Smooth muscle cell (in vitro differentiated cells): ENCODE measurements around the gene ABCC11. TPM values are rescaled to one million over a fixed set of nuclear protein-coding genes. Genes with fewer than 3 reads are reported as not detected.
"Not testable (repeated sequence)": the region's sequence is repeated elsewhere in the genome, so short reads cannot be mapped to it uniquely, and the experiment has no call there.

Experiments used
- DNase-seq: peaks from one replicate; lab custom pipeline; 2025; ENCODE audit not compliant: unreplicated experiment; lab: John Stamatoyannopoulos, UW
- H2AFZ ChIP-seq: fragments of 200-600 bp; sonication (generic); 2 replicates; pipeline ENCODE4 v1.6.0; 2016; ENCODE audit warnings: antibody characterized with exemption, low read depth, mild to moderate bottlenecking
- H3F3A ChIP-seq: fragments of 200-600 bp; sonication (generic); 2 replicates; pipeline ENCODE4 v1.6.0; 2017; ENCODE audit warnings: antibody characterized with exemption, low read depth
- H3K27ac ChIP-seq: fragments of 200-600 bp; sonication (generic); 2 replicates; pipeline ENCODE4 v1.5.1; 2016; ENCODE audit warnings: low read depth, mild to moderate bottlenecking
- H3K27me3 ChIP-seq: fragments of 200-600 bp; sonication (generic); 2 replicates; pipeline ENCODE4 v1.6.1; 2016; ENCODE audit warnings: low read depth, mild to moderate bottlenecking
- H3K36me3 ChIP-seq: fragments of 200-600 bp; sonication (generic); 2 replicates; pipeline ENCODE4 v1.5.1; 2016; ENCODE audit warnings: low read depth
- H3K4me1 ChIP-seq: fragments of 200-600 bp; sonication (generic); 2 replicates; pipeline ENCODE4 v1.5.1; 2016; ENCODE audit warnings: low read depth
- H3K4me2 ChIP-seq: fragments of 200-600 bp; sonication (generic); 2 replicates; pipeline ENCODE4 v1.6.0; 2016; ENCODE audit warnings: mild to moderate bottlenecking
- H3K4me3 ChIP-seq: fragments of 200-600 bp; sonication (generic); 2 replicates; pipeline ENCODE4 v1.5.1; 2016; ENCODE audit warnings: mild to moderate bottlenecking
- H3K79me2 ChIP-seq: fragments of 200-600 bp; sonication (generic); 2 replicates; pipeline ENCODE4 v1.6.0; 2016; ENCODE audit warnings: low read depth, mild to moderate bottlenecking
- H3K9ac ChIP-seq: fragments of 200-600 bp; sonication (generic); 2 replicates; pipeline ENCODE4 v1.6.0; 2016; ENCODE audit warnings: low read depth
- H3K9me3 ChIP-seq: fragments of 200-600 bp; sonication (generic); replicated peaks from 2 replicates; pipeline ENCODE4 v1.5.1; 2016; ENCODE audit warnings: low read depth
- H4K20me1 ChIP-seq: fragments of 200-600 bp; sonication (generic); 2 replicates; pipeline ENCODE4 v1.6.0; 2016; ENCODE audit warnings: low read depth
- WGBS: methylation state at CpG from one replicate; pipeline ENCODE4 v1.1.7; 2016; ENCODE audit warnings: low lambda C conversion rate; 5-methylcytosine and 5-hydroxymethylcytosine counted together
- polyA plus RNA-seq: library from polyadenylated mRNA; unstranded; fragments of >200 nt; fragmentation: Nextera tagmentation; extraction: Ambion mirVana; gene quantifications from 2 replicates; pipeline ENCODE4 v1.2.1, GENCODE V29; 2016
- total RNA-seq: library from RNA; depleted of rRNA; stranded (reverse); fragments of >200 nt; gene quantifications from 2 replicates; pipeline ENCODE4 v1.2.3, GENCODE V29; 2014
- TF ChIP-seq, protein P1 (sequence below): fragments of 200-600 bp; sonication (generic); IDR thresholded peaks from 2 replicates; pipeline ENCODE4 v1.5.1; 2017; ENCODE audit warnings: borderline replicate concordance, mild to moderate bottlenecking, antibody characterized with exemption; ENCODE audit not compliant: insufficient read depth, poor library complexity, severe bottlenecking

ABCC11 gene
- total and polyA plus RNA-seq, 2 experiments from 2014 or later = not detected

DNA sequence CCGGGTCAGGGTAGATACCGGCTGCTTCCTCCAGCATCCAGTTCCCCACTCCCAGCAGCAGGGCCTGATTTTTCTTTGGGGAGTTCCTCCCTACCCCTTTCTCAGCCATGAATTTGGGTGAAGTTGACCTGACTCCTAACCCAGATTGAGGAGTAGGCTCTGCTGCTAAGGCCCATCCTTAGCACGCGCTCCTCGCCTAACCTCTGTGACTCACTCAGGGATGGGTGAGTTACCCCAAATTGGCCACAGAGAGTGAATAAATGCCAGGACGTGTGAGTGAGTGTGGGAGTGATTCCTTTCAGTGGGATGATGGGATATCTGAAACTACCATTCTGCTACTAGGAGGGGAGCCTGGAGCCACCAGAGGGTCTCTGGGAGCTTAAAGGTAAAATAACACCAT, 62.7 kb downstream of the ABCC11 start:
- H3K27ac ChIP-seq = no peak overlapping the region
- TF ChIP-seq, protein P1, sequence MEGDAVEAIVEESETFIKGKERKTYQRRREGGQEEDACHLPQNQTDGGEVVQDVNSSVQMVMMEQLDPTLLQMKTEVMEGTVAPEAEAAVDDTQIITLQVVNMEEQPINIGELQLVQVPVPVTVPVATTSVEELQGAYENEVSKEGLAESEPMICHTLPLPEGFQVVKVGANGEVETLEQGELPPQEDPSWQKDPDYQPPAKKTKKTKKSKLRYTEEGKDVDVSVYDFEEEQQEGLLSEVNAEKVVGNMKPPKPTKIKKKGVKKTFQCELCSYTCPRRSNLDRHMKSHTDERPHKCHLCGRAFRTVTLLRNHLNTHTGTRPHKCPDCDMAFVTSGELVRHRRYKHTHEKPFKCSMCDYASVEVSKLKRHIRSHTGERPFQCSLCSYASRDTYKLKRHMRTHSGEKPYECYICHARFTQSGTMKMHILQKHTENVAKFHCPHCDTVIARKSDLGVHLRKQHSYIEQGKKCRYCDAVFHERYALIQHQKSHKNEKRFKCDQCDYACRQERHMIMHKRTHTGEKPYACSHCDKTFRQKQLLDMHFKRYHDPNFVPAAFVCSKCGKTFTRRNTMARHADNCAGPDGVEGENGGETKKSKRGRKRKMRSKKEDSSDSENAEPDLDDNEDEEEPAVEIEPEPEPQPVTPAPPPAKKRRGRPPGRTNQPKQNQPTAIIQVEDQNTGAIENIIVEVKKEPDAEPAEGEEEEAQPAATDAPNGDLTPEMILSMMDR = no peak
- H3K27me3 ChIP-seq = no peaks in the 10 kb centered on the region
- no peak overlapping the region for H3K9ac ChIP-seq
- no peaks in the 10 kb centered on the region for H3K79me2 ChIP-seq
- H2AFZ ChIP-seq = no peak overlapping the region
- H3K4me1 ChIP-seq = no peaks in the 10 kb centered on the region
- no peak for DNase-seq
- H3K36me3 ChIP-seq = no peaks in the 10 kb centered on the region
- H3K4me3 ChIP-seq = no peak overlapping the region
- H3K4me2 ChIP-seq = no peak overlapping the region
- H3K9me3 ChIP-seq = no peaks in the 10 kb centered on the region
- WGBS = 86% methylated on average over 6 of the region's 6 CpGs
- no peaks in the 10 kb centered on the region for H3F3A ChIP-seq
- H4K20me1 ChIP-seq = no peaks in the 10 kb centered on the region

DNA sequence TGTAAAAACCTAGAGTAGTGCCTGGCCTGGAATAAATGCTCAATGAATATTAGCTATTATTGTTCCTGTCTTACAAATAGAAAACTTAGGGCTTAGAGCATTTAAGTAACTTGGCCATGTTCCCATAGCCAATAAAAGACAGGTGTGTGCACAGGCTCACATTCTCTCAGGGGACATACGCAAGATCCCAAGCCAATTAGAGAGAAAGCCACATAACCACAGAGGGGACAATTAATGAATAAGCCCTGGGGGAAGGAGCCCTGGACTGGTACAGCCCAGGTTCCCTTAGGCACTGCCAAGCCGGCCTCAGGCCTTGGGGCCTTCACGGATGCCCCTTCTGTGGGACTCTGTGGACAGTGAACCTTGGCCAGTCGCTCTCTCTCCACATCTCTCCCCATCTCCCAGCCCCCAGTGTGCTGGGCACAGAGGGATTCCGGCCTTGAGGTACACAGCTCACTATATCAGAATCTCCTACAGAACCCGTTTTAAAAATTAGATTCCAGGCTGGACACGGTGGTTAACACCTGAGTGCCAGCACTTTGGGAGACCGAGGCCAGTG, 64.3 kb downstream of the ABCC11 start:
- Histone ChIP-seq H3K4me2 (no peak overlapping the region), H3K27me3 (no peaks in the 10 kb centered on the region), H3F3A (no peaks in the 10 kb centered on the region), H4K20me1 (no peaks in the 10 kb centered on the region), H3K27ac (no peak overlapping the region), H2AFZ (no peak overlapping the region), H3K4me1 (no peaks in the 10 kb centered on the region), H3K79me2 (no peaks in the 10 kb centered on the region), H3K9me3 (no peaks in the 10 kb centered on the region), H3K4me3 (no peak overlapping the region), H3K9ac (no peak overlapping the region), H3K36me3 (no peaks in the 10 kb centered on the region)
- TF ChIP-seq, protein P1 = no peak
- DNase-seq = no peak
- WGBS = 92% methylated on average over 8 of the region's 8 CpGs

DNA sequence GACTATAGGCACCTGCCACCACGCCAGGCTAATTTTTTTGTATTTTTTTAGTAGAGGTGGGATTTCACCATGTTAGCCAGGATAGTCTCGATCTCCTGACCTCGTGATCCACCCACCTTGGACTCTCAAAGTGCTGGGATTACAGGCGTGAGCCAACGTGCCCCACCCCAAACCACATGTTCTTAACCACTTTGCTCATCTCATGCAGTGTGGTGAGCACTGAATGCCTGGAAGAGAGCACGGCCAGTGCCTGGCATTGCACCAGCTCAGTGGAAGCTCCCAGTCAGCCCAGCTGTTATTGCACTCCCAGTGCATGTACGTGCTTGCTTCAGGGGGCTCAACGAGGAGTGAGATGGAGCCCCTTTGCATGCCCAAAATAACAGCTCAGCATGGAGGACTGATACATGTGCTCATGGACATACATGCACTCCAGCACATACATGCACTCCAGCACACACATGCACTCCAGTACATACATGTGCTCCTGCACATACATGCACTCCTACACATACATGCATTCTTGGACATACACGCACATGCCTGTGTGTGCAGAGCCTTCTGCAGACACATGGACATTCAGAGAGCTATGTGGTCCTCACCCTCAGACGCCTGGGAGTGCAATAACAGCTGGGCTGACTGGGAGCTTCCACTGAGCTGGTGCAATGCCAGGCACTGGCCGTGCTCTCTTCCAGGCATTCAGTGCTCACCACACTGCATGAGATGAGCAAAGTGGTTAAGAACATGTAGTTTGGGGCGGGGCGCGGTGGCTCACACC, 65.4 kb downstream of the ABCC11 start:
- not testable (repeated sequence) for H4K20me1 ChIP-seq, H3K4me1 ChIP-seq
- 84% methylated on average over 14 of the region's 14 CpGs for WGBS

DNA sequence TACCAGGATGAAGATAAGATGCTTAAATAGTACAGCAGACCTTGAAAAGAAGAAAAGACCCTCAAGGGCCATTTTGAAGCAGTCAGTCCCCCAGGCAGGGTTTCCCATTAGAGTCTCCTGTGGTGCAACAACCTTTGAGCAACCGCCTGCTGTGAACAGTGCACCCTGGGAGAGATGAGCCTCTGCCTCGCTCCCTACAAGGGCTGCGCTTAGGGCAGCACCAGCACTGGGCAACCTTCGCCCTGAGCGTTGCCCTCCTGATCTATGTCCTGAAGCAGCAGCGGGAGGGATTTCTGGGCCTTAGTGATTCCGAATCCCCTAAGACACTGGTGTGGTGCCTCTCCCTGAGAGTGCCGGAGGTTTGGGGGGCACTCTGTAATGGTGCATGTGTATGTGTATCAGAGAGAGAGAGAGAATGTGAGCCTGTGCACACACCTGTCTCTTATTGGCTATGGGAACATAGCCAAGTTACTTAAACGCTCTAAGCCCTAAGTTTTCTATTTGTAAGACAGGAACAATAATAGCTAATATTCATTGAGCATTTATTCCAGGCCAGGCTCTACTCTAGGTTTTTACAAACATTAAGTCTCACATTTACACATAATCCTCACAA, 66.4 kb downstream of the ABCC11 start:
- Histone ChIP-seq H3K9ac (no peak overlapping the region), H3K27ac (no peak overlapping the region), H4K20me1 (no peaks in the 10 kb centered on the region), H3K79me2 (no peaks in the 10 kb centered on the region), H3K27me3 (no peaks in the 10 kb centered on the region), H2AFZ (no peak overlapping the region), H3K36me3 (no peaks in the 10 kb centered on the region), H3K9me3 (no peaks in the 10 kb centered on the region), H3F3A (no peaks in the 10 kb centered on the region), H3K4me1 (no peaks in the 10 kb centered on the region), H3K4me2 (no peak overlapping the region), H3K4me3 (no peak overlapping the region)
- DNase-seq = no peak
- 92% methylated on average over 9 of the region's 9 CpGs for WGBS
- TF ChIP-seq, protein P1 = no peak

More for the DNA sequence above, 65.4 kb downstream of the ABCC11 start:
- H3F3A ChIP-seq, H3K4me3 ChIP-seq, H3K79me2 ChIP-seq, H3K4me2 ChIP-seq, H3K36me3 ChIP-seq, H3K9me3 ChIP-seq, H3K9ac ChIP-seq, H3K27me3 ChIP-seq, H3K27ac ChIP-seq, H2AFZ ChIP-seq, DNase-seq: not testable (repeated sequence)
